Measurements from ENCODE around the gene CAMTA1. TPM values are rescaled to one million over a fixed set of nuclear protein-coding genes. Genes with fewer than 3 reads are reported as not detected.

CAMTA1 gene
- polyA plus RNA-seq, 1 of the 3 experiments (the other 2 are of a cell fraction), result 63.1 TPM

DNA sequence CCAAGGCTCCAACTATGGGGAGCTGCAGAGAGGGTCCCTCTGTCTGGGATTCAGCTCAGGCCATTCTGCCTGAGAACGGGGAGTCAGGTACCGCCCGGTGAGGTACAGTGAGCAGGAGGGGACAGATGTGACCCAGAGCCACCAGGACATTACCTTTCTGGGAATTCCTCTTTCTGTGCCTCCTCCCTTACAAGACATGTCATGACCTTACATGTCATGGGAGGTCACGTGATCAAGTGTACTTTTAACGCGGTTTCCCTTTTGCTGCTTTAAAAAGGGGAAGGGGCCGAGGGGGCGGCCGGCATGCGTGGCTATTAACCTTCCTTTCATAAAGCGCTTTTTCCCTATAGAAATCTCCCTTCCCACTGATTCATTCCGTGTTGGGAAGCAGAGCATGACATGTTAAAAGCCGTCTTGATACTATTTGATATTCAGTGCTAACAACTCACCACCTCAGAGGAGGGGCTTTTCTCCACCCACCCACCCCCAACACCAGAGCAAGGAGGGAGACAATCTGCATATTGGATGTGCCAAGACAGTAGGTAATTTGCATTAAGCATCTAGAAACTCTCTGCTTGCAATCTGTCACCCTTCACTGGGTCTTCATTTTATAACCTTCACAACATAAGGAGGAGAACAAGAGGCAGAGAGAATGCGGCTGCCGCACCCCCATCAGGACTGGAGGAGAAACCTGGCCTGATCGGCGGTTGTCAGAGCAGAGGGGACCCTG is 872.2 kb downstream of the CAMTA1 start (continued):
- TF ChIP-seq, protein P1, sequence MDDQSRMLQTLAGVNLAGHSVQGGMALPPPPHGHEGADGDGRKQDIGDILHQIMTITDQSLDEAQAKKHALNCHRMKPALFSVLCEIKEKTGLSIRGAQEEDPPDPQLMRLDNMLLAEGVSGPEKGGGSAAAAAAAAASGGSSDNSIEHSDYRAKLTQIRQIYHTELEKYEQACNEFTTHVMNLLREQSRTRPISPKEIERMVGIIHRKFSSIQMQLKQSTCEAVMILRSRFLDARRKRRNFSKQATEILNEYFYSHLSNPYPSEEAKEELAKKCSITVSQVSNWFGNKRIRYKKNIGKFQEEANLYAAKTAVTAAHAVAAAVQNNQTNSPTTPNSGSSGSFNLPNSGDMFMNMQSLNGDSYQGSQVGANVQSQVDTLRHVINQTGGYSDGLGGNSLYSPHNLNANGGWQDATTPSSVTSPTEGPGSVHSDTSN (IDR thresholded peaks at IDR 0.05), result no peak
- TF ChIP-seq, protein P2, sequence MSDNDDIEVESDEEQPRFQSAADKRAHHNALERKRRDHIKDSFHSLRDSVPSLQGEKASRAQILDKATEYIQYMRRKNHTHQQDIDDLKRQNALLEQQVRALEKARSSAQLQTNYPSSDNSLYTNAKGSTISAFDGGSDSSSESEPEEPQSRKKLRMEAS (IDR thresholded peaks at IDR 0.05; ENCODE audit: low read depth), result no peak
- TF ChIP-seq GABPA (IDR thresholded peaks at IDR 0.05; ENCODE audit: low read depth) (no peak), SMC3 (IDR thresholded peaks at IDR 0.05; ENCODE audit: low read depth, low read length) (no peak), MXI1 (IDR thresholded peaks at IDR 0.05; ENCODE audit: low read depth, low read length) (no peak)

DNA sequence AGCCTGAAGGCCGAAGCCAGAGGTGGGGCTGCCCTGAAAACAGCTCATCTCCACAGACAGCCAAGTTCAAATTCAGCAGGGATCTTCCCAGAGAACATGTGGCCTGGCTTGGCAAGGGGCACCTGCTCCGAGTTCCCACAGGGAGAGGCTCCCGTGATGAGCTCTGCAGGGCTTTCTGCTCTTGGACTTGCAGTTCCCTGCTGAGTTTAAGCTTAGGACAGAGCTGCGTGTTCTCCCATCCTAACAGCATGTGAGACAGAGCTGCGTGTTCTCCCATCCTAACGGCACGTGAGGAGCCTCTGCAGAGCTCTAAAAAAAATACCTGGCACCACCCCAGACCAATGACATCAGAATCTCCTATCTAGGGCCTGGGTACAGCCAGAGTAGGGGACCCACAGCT is 872.8 kb downstream of the CAMTA1 start:
- no peaks in the 10 kb centered on the region for H4K20me1 ChIP-seq (ENCODE audit: insufficient read depth)
- 20% methylated on average over 1 of the region's 7 CpGs for WGBS (ENCODE audit: low lambda C conversion rate)
- H3K4me2 ChIP-seq, result no peak overlapping the region
- H3K9me3 ChIP-seq, result no peaks in the 10 kb centered on the region
- H3K27me3 ChIP-seq (ENCODE audit: insufficient read depth), result no peaks in the 10 kb centered on the region
- no peak overlapping the region for H2AFZ ChIP-seq (ENCODE audit: low read depth)
- no peak overlapping the region for H3K4me3 ChIP-seq (ENCODE audit: low read depth in 2 of 2, low read length in 1 of 2)
- no peak for DNase-seq
- peaks cover 0 to 14% of the 10 kb centered on the region in 2 experiments; a peak in 1 of 4 replicates for H3K4me1 ChIP-seq (ENCODE audit: control insufficient read depth in 1 of 2, insufficient read depth in 2 of 2, low read depth in 1 of 2, low read length in 1 of 2)
- no peaks in the 10 kb centered on the region for H3K36me3 ChIP-seq (replicated peaks in 1 of 2; ENCODE audit: control insufficient read depth in 1 of 2, insufficient read depth in 2 of 2, low read length in 1 of 2)
- CTCF ChIA-PET, result interaction anchor here (1.0 to 2.7 kb wide), 4 partner anchors 10 to 616 kb away, joined by 4 to 28 read pairs (median 8); no protein-coding TSS in a partner anchor
- POLR2A ChIA-PET, result no interaction called here
- H3K9ac ChIP-seq, result no peak overlapping the region
- TF ChIP-seq SIN3A (IDR thresholded peaks at IDR 0.05; ENCODE audit: borderline replicate concordance, low read depth, low read length) (no peak), TEAD4 (IDR thresholded peaks at IDR 0.05; ENCODE audit: borderline replicate concordance, insufficient read depth) (no peak), TCF12 (IDR thresholded peaks at IDR 0.05) (no peak), MXI1 (IDR thresholded peaks at IDR 0.05; ENCODE audit: low read depth, low read length) (no peak), ELF1 (IDR thresholded peaks at IDR 0.05) (no peak), FOXM1 (IDR thresholded peaks at IDR 0.05; ENCODE audit: low read depth) (no peak), RFX5 (IDR thresholded peaks at IDR 0.05; ENCODE audit: low read length) (no peak), POLR2AphosphoS5 (IDR thresholded peaks at IDR 0.05; ENCODE audit: low read depth, low read length) (no peak), RXRA (IDR thresholded peaks at IDR 0.05; ENCODE audit: borderline replicate concordance, low read depth) (no peak), NFIC (IDR thresholded peaks at IDR 0.05; ENCODE audit: borderline replicate concordance) (no peak), YY1 (IDR thresholded peaks at IDR 0.05; ENCODE audit: low read depth) (no peak), RCOR1 (IDR thresholded peaks at IDR 0.05; ENCODE audit: low read length) (no peak), EZH2phosphoT487 (IDR thresholded peaks at IDR 0.05; ENCODE audit: borderline replicate concordance, low read depth) (no peak)
- TF ChIP-seq, protein P3, sequence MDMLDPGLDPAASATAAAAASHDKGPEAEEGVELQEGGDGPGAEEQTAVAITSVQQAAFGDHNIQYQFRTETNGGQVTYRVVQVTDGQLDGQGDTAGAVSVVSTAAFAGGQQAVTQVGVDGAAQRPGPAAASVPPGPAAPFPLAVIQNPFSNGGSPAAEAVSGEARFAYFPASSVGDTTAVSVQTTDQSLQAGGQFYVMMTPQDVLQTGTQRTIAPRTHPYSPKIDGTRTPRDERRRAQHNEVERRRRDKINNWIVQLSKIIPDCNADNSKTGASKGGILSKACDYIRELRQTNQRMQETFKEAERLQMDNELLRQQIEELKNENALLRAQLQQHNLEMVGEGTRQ (IDR thresholded peaks at IDR 0.05; ENCODE audit: borderline replicate concordance, low read depth, low read length), result no peak
- TF ChIP-seq, protein P1 (IDR thresholded peaks at IDR 0.05), result no peak
- TF ChIP-seq, protein P4, sequence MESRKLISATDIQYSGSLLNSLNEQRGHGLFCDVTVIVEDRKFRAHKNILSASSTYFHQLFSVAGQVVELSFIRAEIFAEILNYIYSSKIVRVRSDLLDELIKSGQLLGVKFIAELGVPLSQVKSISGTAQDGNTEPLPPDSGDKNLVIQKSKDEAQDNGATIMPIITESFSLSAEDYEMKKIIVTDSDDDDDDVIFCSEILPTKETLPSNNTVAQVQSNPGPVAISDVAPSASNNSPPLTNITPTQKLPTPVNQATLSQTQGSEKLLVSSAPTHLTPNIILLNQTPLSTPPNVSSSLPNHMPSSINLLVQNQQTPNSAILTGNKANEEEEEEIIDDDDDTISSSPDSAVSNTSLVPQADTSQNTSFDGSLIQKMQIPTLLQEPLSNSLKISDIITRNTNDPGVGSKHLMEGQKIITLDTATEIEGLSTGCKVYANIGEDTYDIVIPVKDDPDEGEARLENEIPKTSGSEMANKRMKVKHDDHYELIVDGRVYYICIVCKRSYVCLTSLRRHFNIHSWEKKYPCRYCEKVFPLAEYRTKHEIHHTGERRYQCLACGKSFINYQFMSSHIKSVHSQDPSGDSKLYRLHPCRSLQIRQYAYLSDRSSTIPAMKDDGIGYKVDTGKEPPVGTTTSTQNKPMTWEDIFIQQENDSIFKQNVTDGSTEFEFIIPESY (IDR thresholded peaks at IDR 0.05; ENCODE audit: borderline replicate concordance, low read depth), result no peak
- TF ChIP-seq, protein P5, sequence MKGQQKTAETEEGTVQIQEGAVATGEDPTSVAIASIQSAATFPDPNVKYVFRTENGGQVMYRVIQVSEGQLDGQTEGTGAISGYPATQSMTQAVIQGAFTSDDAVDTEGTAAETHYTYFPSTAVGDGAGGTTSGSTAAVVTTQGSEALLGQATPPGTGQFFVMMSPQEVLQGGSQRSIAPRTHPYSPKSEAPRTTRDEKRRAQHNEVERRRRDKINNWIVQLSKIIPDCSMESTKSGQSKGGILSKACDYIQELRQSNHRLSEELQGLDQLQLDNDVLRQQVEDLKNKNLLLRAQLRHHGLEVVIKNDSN (IDR thresholded peaks at IDR 0.05; ENCODE audit: borderline replicate concordance, low read depth), result no peak
- no peaks in the 10 kb centered on the region for H3F3A ChIP-seq (replicated peaks; ENCODE audit: insufficient read depth)
- no peak overlapping the region for H3K27ac ChIP-seq (ENCODE audit: low read depth in 2 of 2, low read length in 1 of 2)
- H3K79me2 ChIP-seq (ENCODE audit: insufficient read depth), result no peaks in the 10 kb centered on the region
- H3K9me2 ChIP-seq, result no peaks in the 10 kb centered on the region
